ENCODE results near the gene NEK1.
"Not testable (repeated sequence)": the region's sequence is repeated elsewhere in the genome, so short reads cannot be mapped to it uniquely, and the experiment has no call there.

The NEK1 gene

DNA sequence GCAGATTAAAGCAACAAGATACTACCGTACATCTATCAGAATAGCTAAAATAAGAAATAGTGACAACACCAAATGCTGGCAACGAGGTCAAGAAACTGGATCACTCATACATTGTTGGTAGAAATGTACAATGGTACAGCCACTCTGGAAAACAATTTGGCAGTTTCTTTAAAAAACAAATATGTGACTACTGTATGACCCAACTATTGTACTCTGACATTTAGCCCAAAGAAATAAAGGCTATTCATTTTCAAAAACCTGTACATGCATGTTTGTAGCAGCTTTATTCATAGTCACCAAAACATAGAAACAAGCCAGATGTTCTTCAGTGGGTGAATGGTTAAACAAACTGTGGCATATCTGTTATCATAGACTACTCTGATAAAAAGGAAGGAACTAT, 16.2 kb upstream of the NEK1 start:
- no peak for DNase-seq (ENCODE audit: low read depth in 2 of 2)

- no peak for DNase-seq (ENCODE audit: low read depth in 2 of 2)
These were observed 14.9 kb upstream of the NEK1 start for GRCh38 chr4:169627307-169627706.

DNA sequence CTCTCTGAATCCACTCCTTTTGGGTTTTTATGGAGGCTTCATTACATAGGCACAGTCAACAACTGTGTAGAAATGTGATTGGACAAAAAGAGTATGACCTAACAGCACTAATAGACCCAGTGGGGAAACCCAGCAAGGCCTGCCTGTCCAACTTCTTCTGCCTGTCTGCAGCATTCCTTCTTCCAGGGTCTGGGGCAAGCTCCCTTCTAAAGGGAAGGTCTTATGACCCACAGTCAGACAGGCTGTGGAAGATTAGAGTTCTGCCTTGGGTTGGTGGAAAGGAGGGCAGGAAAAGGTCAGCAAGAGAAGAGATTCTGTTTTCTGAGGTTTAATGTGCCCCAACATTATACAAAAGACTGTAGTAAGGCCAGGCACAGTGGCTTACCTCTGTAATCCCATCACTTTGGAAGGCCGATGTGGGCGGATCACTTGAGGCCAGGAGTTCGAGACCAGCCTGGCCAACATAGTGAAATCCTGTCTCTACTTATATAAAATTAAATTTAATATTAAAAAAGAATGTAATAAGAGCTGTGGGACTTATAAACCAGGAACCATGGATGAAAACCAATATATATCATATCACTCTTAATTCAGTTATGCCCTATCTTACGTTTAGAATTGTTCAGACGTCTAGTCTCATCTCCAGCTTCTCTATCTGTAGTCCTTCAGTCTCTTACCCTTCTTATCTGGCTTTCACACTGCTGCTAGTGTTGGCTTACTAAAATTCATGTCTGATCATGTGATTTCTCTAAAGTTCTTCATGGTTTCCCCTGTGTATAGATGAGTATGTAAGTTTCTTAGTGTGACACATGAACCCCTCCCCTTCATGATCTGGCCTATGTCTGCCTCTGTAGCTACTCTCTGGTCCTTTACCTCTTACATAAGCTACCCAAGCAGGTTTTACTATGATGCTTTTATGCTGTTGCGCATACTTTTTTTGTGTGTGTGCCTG, 14.2 kb upstream of the NEK1 start:
- DNase-seq (ENCODE audit: low read depth in 2 of 2), result no peak

- DNase-seq (ENCODE audit: low read depth in 2 of 2), result no peak
These were observed 13.5 kb upstream of the NEK1 start for GRCh38 chr4:169625886-169626285.

GRCh38 chr4:169624012-169624411, 11.6 kb upstream of the NEK1 start:
- DNase-seq (ENCODE audit: low read depth in 2 of 2), result not testable (repeated sequence)

- DNase-seq (ENCODE audit: low read depth in 2 of 2), result no peak
These were observed 10.2 kb upstream of the NEK1 start for GRCh38 chr4:169622566-169622965.

DNA sequence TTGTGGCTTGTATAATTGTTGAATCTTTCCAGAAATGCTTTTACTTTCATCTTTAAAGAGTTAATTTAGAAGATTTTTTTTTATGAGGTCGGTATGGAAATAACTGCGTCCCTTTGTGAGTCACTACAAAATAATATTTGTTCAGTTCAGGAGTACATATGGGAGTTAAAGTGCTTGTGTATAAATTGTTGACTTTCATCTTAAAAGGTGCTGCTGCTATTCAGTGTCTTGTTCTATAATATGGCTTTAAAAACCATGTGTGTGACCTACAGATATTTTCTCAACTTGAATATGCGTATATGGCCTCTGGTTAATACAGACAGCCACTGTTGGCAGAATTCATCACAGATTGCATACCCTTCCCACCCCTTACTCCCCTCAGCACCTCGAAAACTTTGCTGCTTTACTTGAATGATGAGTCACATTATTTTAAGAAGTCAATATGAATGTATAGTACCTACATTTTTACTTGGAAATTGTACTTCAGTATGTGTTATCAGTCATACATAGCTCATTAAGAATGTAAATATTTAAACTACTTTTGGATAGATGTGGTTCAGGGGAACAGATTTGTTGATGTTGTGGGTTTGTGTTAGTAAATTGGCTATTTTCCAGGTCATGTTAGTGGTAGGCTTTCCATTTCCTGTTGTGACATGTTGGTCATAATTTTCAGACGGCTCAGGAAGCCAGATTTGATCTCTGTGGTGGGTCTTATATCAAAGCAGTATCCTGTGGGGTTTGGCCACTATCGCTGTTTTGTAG, 9.5 kb upstream of the NEK1 start:
- no peak for DNase-seq (ENCODE audit: low read depth in 2 of 2)

- DNase-seq (ENCODE audit: low read depth in 2 of 2), result no peak
These were observed 8.5 kb upstream of the NEK1 start for GRCh38 chr4:169620880-169621248.

DNA sequence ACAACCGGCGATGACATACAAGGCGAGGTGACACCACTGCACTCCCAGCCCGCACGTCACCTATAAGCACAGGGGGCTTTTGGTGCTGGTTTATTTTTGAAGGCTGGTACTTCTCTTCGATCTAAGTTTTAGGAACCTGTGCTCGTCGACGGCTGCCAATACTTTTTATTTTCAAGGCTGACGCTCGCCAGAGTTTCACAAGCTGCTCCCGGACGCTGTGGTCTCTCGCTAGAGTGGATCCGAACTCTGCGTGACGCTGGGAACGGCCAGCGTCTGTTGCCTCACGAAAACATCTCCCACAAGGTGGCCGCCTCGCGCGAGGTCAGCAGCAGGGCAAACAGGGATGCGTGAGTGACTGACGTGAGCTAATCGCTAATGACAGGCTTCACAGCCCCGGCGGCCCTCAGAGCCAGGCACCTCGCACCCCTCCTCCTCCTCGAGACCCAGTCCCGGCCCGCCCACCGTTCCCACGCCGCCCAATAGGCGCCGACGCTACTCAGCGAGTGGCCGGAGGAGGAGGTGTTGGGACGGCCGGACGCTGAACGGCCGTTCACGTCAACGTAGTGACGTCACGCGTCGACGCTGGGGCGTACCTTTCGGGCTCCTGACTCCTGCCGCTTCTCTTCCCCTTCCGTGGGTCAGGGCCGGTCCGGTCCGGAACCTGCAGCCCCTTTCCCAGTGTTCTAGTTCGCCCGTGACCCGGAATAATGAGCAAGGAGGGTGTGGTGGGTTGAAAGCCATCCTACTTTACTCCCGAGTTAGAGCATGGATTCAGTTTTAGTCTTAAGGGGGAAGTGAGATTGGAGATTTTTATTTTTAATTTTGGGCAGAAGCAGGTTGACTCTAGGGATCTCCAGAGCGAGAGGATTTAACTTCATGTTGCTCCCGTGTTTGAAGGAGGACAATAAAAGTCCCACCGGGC, 7.8 kb upstream of the NEK1 start, which contains the start of gene CLCN3:
Gene CLCN3 (plus strand): TSS at position 621 of the 922 bp plus-strand sequence. CDS start 15,351 bp downstream, outside the sequence.
- DNase-seq (ENCODE audit: low read depth in 2 of 2), result peak; percentile 77 to 81

GRCh38 chr4:169619518-169619957, 7.2 kb upstream of the NEK1 start:
- peak in 1 of 2 donors; percentile 24 for DNase-seq (ENCODE audit: low read depth in 2 of 2)

GRCh38 chr4:169618986-169619385, 6.6 kb upstream of the NEK1 start:
- DNase-seq (ENCODE audit: low read depth in 2 of 2), result no peak

GRCh38 chr4:169618286-169618685, 5.9 kb upstream of the NEK1 start:
- DNase-seq (ENCODE audit: low read depth in 2 of 2), result no peak

DNA sequence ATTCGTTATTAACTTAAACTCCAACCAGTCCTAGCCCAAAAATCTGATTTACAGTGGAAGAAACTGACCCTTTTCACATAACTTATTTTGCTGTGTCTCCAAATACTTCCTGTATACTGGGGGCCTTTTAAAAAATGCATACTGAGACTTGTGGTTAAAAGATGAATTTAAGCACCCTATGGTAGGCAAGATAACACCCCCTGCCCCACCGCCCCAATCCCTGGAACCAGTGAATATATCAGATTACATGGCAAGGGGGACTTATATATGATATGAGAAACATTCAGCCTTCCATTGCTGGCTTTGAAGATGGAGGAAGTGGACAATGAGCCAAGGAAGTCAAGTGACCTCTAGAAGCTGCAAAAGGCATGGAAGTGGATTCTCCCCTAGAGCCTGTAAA, 4.9 kb upstream of the NEK1 start:
- no peak for DNase-seq (ENCODE audit: low read depth in 2 of 2)

- no peak for DNase-seq (ENCODE audit: low read depth in 2 of 2)
These were observed 4.5 kb upstream of the NEK1 start for GRCh38 chr4:169616846-169617245.

DNA sequence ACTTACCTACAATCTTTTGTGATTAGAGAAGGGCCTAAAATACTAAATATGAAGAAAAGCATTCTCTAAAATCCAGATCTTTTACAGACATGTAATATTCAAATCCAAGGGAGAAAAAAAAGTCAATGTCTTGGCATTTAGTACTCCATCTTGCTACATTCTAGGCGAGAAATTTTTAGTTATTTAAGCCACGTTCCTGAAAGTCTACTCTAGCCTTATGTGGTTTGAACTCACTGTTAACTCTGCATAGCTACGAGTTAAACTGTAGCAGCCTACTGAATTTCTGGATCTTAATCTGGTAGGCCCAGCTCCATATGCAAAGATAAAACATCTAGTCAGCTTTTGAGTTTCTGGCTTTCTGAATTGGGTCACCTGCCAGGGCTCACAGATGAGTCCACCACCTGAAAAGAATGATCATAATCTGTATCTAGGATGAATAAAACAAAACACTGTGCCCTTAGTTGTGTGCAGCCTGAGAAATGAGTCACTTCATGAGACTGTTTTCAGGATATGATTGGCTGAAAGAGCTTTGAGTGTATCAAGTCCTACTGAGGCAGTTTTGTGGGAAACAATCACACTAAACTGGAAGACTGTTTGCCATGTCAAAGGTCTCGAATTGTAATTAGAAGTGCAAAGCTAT, 3.2 kb upstream of the NEK1 start:
- no peak for DNase-seq (ENCODE audit: low read depth in 2 of 2)

DNA sequence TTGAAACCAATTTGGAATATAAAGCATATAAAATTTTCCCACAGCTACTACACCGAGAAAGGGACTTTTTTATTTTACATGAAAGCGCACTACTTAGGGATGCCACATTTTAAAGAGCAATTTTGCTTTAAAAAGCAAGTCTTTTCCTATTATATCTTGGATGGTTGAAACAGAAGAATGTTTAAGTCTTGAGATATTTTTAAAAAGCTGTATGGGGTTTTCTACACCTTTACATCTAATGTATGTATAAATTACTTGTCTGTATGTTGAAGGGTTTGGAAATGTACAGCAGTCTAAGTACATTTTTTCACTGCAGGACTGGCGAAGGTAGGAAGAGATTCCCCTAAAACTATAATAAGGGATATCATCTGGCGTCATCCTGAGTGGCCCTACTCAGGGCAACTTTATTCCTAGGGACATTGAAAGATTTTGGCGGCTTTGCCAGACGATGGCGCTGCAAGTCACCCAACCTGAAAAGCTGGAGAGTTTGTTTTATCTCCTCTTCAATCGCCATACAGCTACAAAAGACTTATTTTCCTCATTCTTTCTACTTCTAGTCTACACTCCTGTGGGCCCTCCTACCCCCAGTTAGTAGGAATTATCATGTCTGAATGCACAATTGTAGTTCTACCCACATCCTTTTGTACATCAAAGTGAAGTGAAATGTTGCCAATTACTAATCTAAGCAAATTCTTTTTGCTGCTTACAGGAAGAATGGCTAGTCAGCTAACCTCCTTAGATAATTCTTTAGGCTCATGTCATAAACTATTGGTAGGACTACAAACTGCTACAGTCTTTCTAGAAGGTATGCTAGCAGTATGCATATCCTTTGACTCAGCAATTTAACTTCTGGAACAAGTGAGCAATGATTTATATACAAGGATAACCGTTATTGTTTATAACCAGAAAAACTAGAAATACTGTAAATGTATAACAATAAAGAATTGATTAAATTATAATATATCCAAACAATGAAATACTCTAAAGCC, 782 bp upstream of the NEK1 start:
- DNase-seq (ENCODE audit: low read depth in 2 of 2), result peak; percentile 41 to 47

DNA sequence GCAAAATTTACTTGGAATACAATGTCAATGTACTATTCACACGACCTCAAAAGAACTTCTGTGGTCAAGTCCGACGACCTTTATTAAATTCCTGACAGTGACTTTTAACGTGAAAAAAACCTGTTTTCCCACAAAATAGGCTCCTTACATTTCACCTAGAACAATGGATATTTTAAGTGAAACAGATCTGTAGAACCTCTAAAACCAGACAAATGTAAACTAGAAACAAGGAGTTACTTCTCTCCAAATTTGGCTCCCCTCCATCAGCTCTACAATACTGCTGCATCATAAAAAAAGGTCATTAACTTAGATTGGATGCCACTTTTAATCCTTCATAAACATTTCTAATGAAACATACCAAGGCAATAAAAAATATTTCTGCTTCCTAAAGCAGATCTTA, 1.2 kb downstream of the NEK1 start:
- no peak for DNase-seq (ENCODE audit: low read depth in 2 of 2)

GRCh38 chr4:169604903-169605331, 7.5 kb downstream of the NEK1 start:
- no peak for DNase-seq (ENCODE audit: low read depth in 2 of 2)

GRCh38 chr4:169604131-169604900, 8.1 kb downstream of the NEK1 start:
- DNase-seq (ENCODE audit: low read depth in 2 of 2), result no peak

Measured in activated CD8-positive, alpha-beta memory T cell treated with anti-CD3 and anti-CD28 coated beads for 4 hours (primary cell).